H9 (cell line): Measurements from ENCODE around the gene RNF41. TPM values are rescaled to one million over a fixed set of nuclear protein-coding genes. Genes with fewer than 3 reads are reported as not detected.

ENCODE experiments used
- DNase-seq: peaks from one replicate; pipeline ENCODE4 v3.0.0-alpha.2; 2017
- H2AFZ ChIP-seq: one replicate; pipeline ENCODE4 v1.6.1; 2013; ENCODE audit warnings: mild to moderate bottlenecking, low read length, control low read depth, moderate library complexity
- H2AK5ac ChIP-seq: 2 replicates; pipeline ENCODE4 v1.6.1; 2013; ENCODE audit warnings: low read length, control low read depth, mixed read lengths; ENCODE audit not compliant: insufficient read length
- H2BK120ac ChIP-seq: one replicate; pipeline ENCODE4 v1.6.1; 2013; ENCODE audit warnings: low read depth, mild to moderate bottlenecking, low read length, control low read depth, inconsistent platforms; ENCODE audit not compliant: poor library complexity, severe bottlenecking
- H2BK12ac ChIP-seq: 2 replicates; pipeline ENCODE4 v1.6.1; 2013; ENCODE audit warnings: low read length, control low read depth, mixed read lengths, low read depth; ENCODE audit not compliant: insufficient read length
- H2BK15ac ChIP-seq: 2 replicates; pipeline ENCODE4 v1.6.1; 2013; ENCODE audit warnings: low read depth, low read length, control low read depth
- H2BK20ac ChIP-seq: one replicate; pipeline ENCODE4 v1.6.1; 2013; ENCODE audit warnings: low read depth, mild to moderate bottlenecking, low read length, control low read depth, inconsistent platforms; ENCODE audit not compliant: poor library complexity, severe bottlenecking
- H2BK5ac ChIP-seq: 2 replicates; pipeline ENCODE4 v1.6.1; 2013; ENCODE audit warnings: low read length, control low read depth, mixed read lengths; ENCODE audit not compliant: insufficient read length
- H3K14ac ChIP-seq: 2 replicates; pipeline ENCODE4 v1.6.1; 2013; ENCODE audit warnings: low read length, control low read depth; ENCODE audit not compliant: insufficient read depth
- H3K18ac ChIP-seq: 2 replicates; pipeline ENCODE4 v1.6.1; 2013; ENCODE audit warnings: low read depth, mild to moderate bottlenecking, mixed read lengths, low read length, control low read depth; ENCODE audit not compliant: insufficient read length
- H3K23ac ChIP-seq: 2 replicates; pipeline ENCODE4 v1.6.1; 2013; ENCODE audit warnings: low read length, control low read depth, mixed read lengths, low read depth; ENCODE audit not compliant: insufficient read length
- H3K23me2 ChIP-seq: 2 replicates; pipeline ENCODE4 v1.6.1; 2013; ENCODE audit warnings: low read depth, mild to moderate bottlenecking, mixed read lengths, low read length, control low read depth; ENCODE audit not compliant: insufficient read length, poor library complexity, severe bottlenecking
- H3K27ac ChIP-seq: 2 replicates; pipeline ENCODE4 v1.5.1; 2013; ENCODE audit warnings: low read length, control low read depth, mixed read lengths, low read depth; ENCODE audit not compliant: insufficient read length
- H3K27me3 ChIP-seq: 2 replicates; pipeline ENCODE4 v1.6.1; 2013; ENCODE audit warnings: low read length, control low read depth, inconsistent platforms; ENCODE audit not compliant: insufficient read depth
- H3K4ac ChIP-seq: 2 replicates; pipeline ENCODE4 v1.6.1; 2013; ENCODE audit warnings: low read depth, mild to moderate bottlenecking, control low read depth, inconsistent platforms, low read length, moderate library complexity
- H3K4me1 ChIP-seq: 2 replicates; pipeline ENCODE4 v1.6.1; 2013; ENCODE audit warnings: low read length, control low read depth, inconsistent platforms; ENCODE audit not compliant: insufficient read depth
- H3K4me2 ChIP-seq: 2 replicates; pipeline ENCODE4 v1.6.1; 2013; ENCODE audit warnings: low read length, control low read depth, mixed read lengths; ENCODE audit not compliant: insufficient read length, insufficient read depth
- H3K56ac ChIP-seq: 2 replicates; pipeline ENCODE4 v1.6.1; 2013; ENCODE audit warnings: low read depth, mild to moderate bottlenecking, mixed read lengths, low read length, control low read depth; ENCODE audit not compliant: insufficient read length
- H3K79me1 ChIP-seq: 2 replicates; pipeline ENCODE4 v1.6.1; 2013; ENCODE audit warnings: low read depth, mild to moderate bottlenecking, moderate library complexity, low read length, control low read depth, inconsistent platforms; ENCODE audit not compliant: insufficient read depth, poor library complexity, severe bottlenecking
- H3K79me2 ChIP-seq: 2 replicates; pipeline ENCODE4 v1.6.1; 2013; ENCODE audit warnings: low read length, control low read depth, inconsistent platforms; ENCODE audit not compliant: insufficient read depth
- H3K9ac ChIP-seq: 2 replicates; pipeline ENCODE4 v1.6.1; 2013; ENCODE audit warnings: low read length, control low read depth, mixed read lengths; ENCODE audit not compliant: insufficient read length; ENCODE audit errors: extremely low read depth
- H3K9me3 ChIP-seq: one replicate; pipeline ENCODE4 v1.6.1; 2013; ENCODE audit warnings: low read depth, low read length, inconsistent platforms; ENCODE audit not compliant: control insufficient read depth
- H3T11ph ChIP-seq: one replicate; pipeline ENCODE4 v1.6.1; 2013; ENCODE audit warnings: mild to moderate bottlenecking, low read length, control low read depth, inconsistent platforms
- H4K20me1 ChIP-seq: one replicate; pipeline ENCODE4 v1.6.1; 2013; ENCODE audit not compliant: control insufficient read depth, insufficient read length, insufficient read depth
- H4K5ac ChIP-seq: 2 replicates; pipeline ENCODE4 v1.6.1; 2013; ENCODE audit warnings: low read depth, mild to moderate bottlenecking, mixed read lengths, low read length, control low read depth; ENCODE audit not compliant: insufficient read length
- H4K8ac ChIP-seq: replicated peaks from 2 replicates; pipeline ENCODE4 v1.6.1; 2013; ENCODE audit warnings: low read length, control low read depth, mixed read lengths, low read depth; ENCODE audit not compliant: insufficient read length
- H4K91ac ChIP-seq: 2 replicates; pipeline ENCODE4 v1.6.1; 2013; ENCODE audit warnings: low read depth, mild to moderate bottlenecking, moderate library complexity, mixed read lengths, low read length, control low read depth; ENCODE audit not compliant: insufficient read length
- H3K27ac Mint-ChIP-seq, 3 experiments: 2 replicates in 2 of 3; 3 replicates in 1 of 3; pipeline ENCODE4 v1.8.0; 2020 to 2021; ENCODE audit warnings: mixed read lengths in 3 of 3, mild to moderate bottlenecking in 1 of 3, moderate library complexity in 1 of 3
- H3K27me3 Mint-ChIP-seq: 2 replicates; pipeline ENCODE4 v1.8.0; 2021; ENCODE audit warnings: low read depth, mild to moderate bottlenecking, moderate library complexity, mixed read lengths
- H3K36me3 Mint-ChIP-seq, 3 experiments: 2 replicates in 2 of 3; 3 replicates in 1 of 3; pipeline ENCODE4 v1.8.0; 2020 to 2021; ENCODE audit warnings: low read depth in 3 of 3, mixed read lengths in 3 of 3; ENCODE audit not compliant: insufficient read depth in 1 of 3
- H3K4me1 Mint-ChIP-seq, 2 experiments: 2 replicates each; pipeline ENCODE4 v1.8.0; 2020; ENCODE audit warnings: mixed read lengths in 2 of 2
- H3K4me3 Mint-ChIP-seq, 2 experiments: 2 replicates in 1 of 2; 3 replicates in 1 of 2; pipeline ENCODE4 v1.8.0; 2020 to 2021; ENCODE audit warnings: mild to moderate bottlenecking in 2 of 2, mixed read lengths in 2 of 2, moderate library complexity in 1 of 2
- H3K9me3 Mint-ChIP-seq, 2 experiments: 2 replicates in 1 of 2; 3 replicates in 1 of 2; pipeline ENCODE4 v1.8.0; 2020; ENCODE audit warnings: mild to moderate bottlenecking in 2 of 2, mixed read lengths in 2 of 2, moderate library complexity in 1 of 2
- WGBS: extraction: QIAGEN DNeasy Blood & Tissue Kit; methylation state at CpG from one replicate; pipeline ENCODE4 v1.1.7; 2013; ENCODE audit warnings: missing lambda C conversion rate, low lambda C conversion rate, mixed read lengths; ENCODE audit not compliant: insufficient read length; ENCODE audit errors: extremely low coverage; 5-methylcytosine and 5-hydroxymethylcytosine counted together
- total RNA-seq: library from RNA; stranded (reverse); gene quantifications from 2 replicates; pipeline ENCODE4 v1.2.1, GENCODE V29; 2021
- TF ChIP-seq, protein P1 (sequence below): fragments of 200-600 bp; sonication (generic); conservative IDR thresholded peaks from 3 replicates; pipeline ENCODE4 v1.8.0; 2021; ENCODE audit warnings: antibody characterized with exemption, mild to moderate bottlenecking

Gene RNF41
- total RNA-seq, 1 experiment from 2014 or later: 60.8 TPM

DNA sequence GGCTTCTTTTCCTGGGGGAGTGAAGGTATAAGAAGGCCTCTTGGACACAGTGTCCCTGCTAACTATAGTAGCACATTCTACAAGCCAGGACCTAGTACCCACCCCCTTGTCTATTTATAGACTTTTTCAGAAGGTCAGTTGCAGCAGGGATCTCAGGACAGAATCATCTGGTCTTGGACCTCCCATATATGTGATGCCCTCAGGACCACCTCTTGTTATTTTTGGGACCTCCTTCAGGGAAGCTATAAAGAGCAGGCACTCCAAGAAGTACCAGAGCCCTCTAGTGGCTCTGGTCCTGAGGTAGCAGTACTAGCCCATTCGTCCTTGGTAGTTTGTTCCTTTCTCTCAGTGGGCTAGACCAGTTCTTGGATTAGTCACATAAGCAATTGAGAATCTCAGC, 49.3 kb upstream of the RNF41 start:
- Histone ChIP-seq H3K27ac (no peak overlapping the region), H3K4me2 (no peak overlapping the region), H3K4ac (no peak overlapping the region), H3K27me3 (no peaks in the 10 kb centered on the region), H2BK120ac (no peak overlapping the region), H3T11ph (no peak overlapping the region), H3K9me3 (no peaks in the 10 kb centered on the region), H3K18ac (no peak overlapping the region), H3K23me2 (peaks cover 3% of the 10 kb centered on the region), H4K5ac (no peak overlapping the region), H4K20me1 (no peaks in the 10 kb centered on the region), H2BK15ac (no peak overlapping the region), H3K79me1 (no peaks in the 10 kb centered on the region), H2AK5ac (no peak overlapping the region), H3K79me2 (no peaks in the 10 kb centered on the region), H3K23ac (no peak overlapping the region), H4K91ac (no peak overlapping the region), H3K56ac (no peak overlapping the region), H3K9ac (no peak overlapping the region), H3K4me1 (no peaks in the 10 kb centered on the region), H2BK5ac (no peak overlapping the region), H3K14ac (no peak overlapping the region), H2AFZ (no peak overlapping the region), H2BK20ac (no peak overlapping the region), H2BK12ac (no peak overlapping the region), H4K8ac (no peak overlapping the region)
- Mint-ChIP-seq H3K27me3 (no peaks in the 10 kb centered on the region), H3K9me3 (no peaks in the 10 kb centered on the region; a peak in 1 of 5 replicates), H3K36me3 (peaks cover 35 to 70% (median 55%) of the 10 kb centered on the region in 3 experiments; a peak in 6 of 7 replicates), H3K27ac (no peak overlapping the region), H3K4me1 (peaks cover 11 to 12% of the 10 kb centered on the region in 2 experiments), H3K4me3 (peak overlapping the region in 1 of 2 experiments; percentile 12; a peak in 2 of 5 replicates)
- WGBS: no CpG with 5 or more reads among the region's 1 CpG
- DNase-seq: no peak
- TF ChIP-seq, protein P1, sequence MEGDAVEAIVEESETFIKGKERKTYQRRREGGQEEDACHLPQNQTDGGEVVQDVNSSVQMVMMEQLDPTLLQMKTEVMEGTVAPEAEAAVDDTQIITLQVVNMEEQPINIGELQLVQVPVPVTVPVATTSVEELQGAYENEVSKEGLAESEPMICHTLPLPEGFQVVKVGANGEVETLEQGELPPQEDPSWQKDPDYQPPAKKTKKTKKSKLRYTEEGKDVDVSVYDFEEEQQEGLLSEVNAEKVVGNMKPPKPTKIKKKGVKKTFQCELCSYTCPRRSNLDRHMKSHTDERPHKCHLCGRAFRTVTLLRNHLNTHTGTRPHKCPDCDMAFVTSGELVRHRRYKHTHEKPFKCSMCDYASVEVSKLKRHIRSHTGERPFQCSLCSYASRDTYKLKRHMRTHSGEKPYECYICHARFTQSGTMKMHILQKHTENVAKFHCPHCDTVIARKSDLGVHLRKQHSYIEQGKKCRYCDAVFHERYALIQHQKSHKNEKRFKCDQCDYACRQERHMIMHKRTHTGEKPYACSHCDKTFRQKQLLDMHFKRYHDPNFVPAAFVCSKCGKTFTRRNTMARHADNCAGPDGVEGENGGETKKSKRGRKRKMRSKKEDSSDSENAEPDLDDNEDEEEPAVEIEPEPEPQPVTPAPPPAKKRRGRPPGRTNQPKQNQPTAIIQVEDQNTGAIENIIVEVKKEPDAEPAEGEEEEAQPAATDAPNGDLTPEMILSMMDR: peak; percentile 68
